Transverse colon (tissue), 4 donors: ENCODE results near the gene CLK1. TPM values are rescaled to one million over a fixed set of nuclear protein-coding genes. Genes with fewer than 3 reads are reported as not detected.

ENCODE experiments used
- DNase-seq: peaks from one replicate; pipeline ENCODE4 v3.0.0-alpha.2; 2019
- H3K27ac ChIP-seq, 4 donors: fragments of 200-600 bp; sonication (generic); 2 replicates each; pipeline ENCODE4 v1.5.1; 2016 to 2018; ENCODE audit warnings: inconsistent platforms in 4 of 4
- H3K27me3 ChIP-seq: fragments of 200-600 bp; sonication (generic); 2 replicates; pipeline ENCODE4 v1.5.1; 2017; ENCODE audit warnings: inconsistent platforms
- H3K36me3 ChIP-seq, 4 donors: fragments of 200-600 bp; sonication (generic); 2 replicates each; pipeline ENCODE4 v1.5.1; 2017 to 2019; ENCODE audit warnings: inconsistent platforms in 4 of 4
- H3K4me1 ChIP-seq, 4 donors: fragments of 200-600 bp; sonication (generic); 2 replicates each; pipeline ENCODE4 v1.5.1; 2017 to 2020; ENCODE audit warnings: inconsistent platforms in 4 of 4
- H3K4me3 ChIP-seq, 4 donors: fragments of 200-600 bp; sonication (generic); 1 replicate in 1 of 4; 2 replicates in 3 of 4; pipeline versions ENCODE4 v1.5.1 to v1.6.1; 2017 to 2019; ENCODE audit warnings: inconsistent platforms in 4 of 4
- H3K9me3 ChIP-seq, 2 donors: fragments of 200-600 bp; sonication (generic); 2 replicates each; pipeline ENCODE4 v1.5.1; 2017 to 2019; ENCODE audit warnings: inconsistent platforms in 2 of 2
- EP300 ChIP-seq: sonication (generic); formaldehyde crosslinking; IDR thresholded peaks from one replicate; pipeline ENCODE4 v1.6.1; 2017; ENCODE audit warnings: antibody characterized with exemption, low read depth
- POLR2A ChIP-seq: fragments of 450-650 bp; IDR thresholded peaks from one replicate; pipeline ENCODE4 v1.6.1; 2016; ENCODE audit warnings: antibody characterized with exemption, mild to moderate bottlenecking, moderate library complexity
- POLR2AphosphoS5 ChIP-seq, 3 donors: sonication (generic); formaldehyde crosslinking; IDR thresholded peaks; one replicate each; pipeline ENCODE4 v1.6.1; 2016; ENCODE audit warnings: antibody characterized with exemption in 3 of 3
- WGBS, 2 donors: methylation state at CpG; one replicate each; pipeline ENCODE4 v1.1.5; 2018; ENCODE audit warnings: low coverage in 1 of 2; 5-methylcytosine and 5-hydroxymethylcytosine counted together
- in situ Hi-C, 4 donors: fragments of 200-750 bp; cut with MboI; loops; one replicate each; pipeline versions ENCODE4 v1.15.0 to v1.15.1; 2017; ENCODE audit warnings: low sequenced_read_pairs in 3 of 4, low pct_ligation_motif_present in 1 of 4, low pct_unique_long_range_greater_than_20kb in 1 of 4
- intact Hi-C: fragments of 100-400 bp; cut with DNase I; formaldehyde crosslinking; loops from one replicate; pipeline ENCODE4 v1.15.1; 2023; ENCODE audit warnings: low total_unique reads
- total RNA-seq, 4 donors: library from RNA; depleted of rRNA; stranded (reverse); fragments of >200 nt; gene quantifications; one replicate each; pipeline ENCODE4 v1.1.0, GENCODE V29; 2016
- TF ChIP-seq, protein P1 (sequence below), 5 experiments: fragments of 200-600 bp in 3 of 5; fragments of 450-650 bp in 2 of 5; sonication (generic) in 3 of 5; IDR thresholded peaks; 1 replicate in 2 of 5; 2 replicates in 3 of 5; pipeline ENCODE4 v1.5.1; 2016 to 2017; ENCODE audit warnings: antibody characterized with exemption in 5 of 5, inconsistent platforms in 3 of 5, mild to moderate bottlenecking in 2 of 5, moderate library complexity in 1 of 5

The CLK1 gene
- total RNA-seq, result 100 to 1,000 TPM; 115 to 231 (median 127) TPM

DNA sequence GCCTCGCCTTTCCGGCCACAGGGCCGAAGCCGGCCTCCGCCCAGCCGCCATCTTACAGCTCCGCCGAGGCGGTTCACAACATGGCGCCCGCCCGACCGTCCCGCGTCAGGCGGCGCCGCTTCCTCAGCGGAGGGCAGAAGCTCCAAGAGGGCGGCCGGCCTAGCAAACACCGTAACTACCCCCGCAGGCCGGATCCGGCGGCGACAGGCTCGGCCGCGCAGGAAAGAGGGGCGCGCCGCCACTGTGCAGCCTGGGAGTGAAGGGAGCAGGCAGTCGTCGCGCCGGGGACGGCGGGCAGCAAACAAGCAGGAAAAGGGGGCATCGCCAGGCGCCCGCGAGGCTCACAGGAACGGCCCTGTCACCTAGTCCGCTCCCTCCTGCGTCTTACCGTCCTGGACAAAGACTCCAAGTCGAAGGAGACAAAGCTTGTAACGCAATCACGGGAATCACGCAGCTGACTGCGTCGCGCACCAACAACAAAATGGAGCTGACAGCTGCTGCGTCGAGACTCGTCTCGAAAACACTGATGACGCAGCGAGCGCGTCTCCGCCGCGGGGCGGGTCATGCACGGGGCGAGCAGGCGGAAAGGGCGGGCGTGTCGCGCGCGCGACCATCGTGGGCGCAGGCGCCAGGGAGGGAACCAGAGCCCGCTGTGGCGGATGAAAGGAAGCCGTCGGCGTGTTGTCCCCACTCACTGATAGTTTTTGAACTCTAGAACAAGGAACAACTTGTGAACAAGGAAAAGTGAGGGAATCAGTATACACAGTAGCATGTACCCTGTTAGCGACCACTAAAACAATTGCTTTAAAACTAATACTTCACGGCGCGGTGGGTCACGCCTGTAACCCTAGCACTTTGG is at the start of gene CLK1:
CLK1 (minus strand) TSS at position 483 of the 859 bp plus-strand sequence. CDS start 2,796 bp downstream, outside the sequence.
- Histone ChIP-seq H3K9me3 (no peaks in the 10 kb centered on the region), H3K4me1 (peaks cover 9 to 41% (median 25%) of the 10 kb centered on the region in 4 donors), H3K36me3 (peaks cover 0 to 13% (median 1%) of the 10 kb centered on the region in 4 donors), H3K4me3 (peak within 1 kb of the TSS; percentile 73 to 92 (median 80)), H3K27me3 (no peaks in the 10 kb centered on the region), H3K27ac (peak within 1 kb of the TSS; percentile 98 to 100 (median 99))
- intact Hi-C loops, result no loop called here
- peak; percentile 98 for DNase-seq
- 1% methylated on average over 83 of the region's 89 CpGs; no CpG with 5 or more reads in 1 of the 2 donors for WGBS, 2 donors
- in situ Hi-C loops, result loop anchor here in 2 of 4 donors (10.0 to 25.0 kb wide), 2 partner anchors 50 to 552 kb away; partner anchors contain the start of genes BZW1 (in 1 of the 2) and SPATS2L (in 1 of the 2)
- TF ChIP-seq EP300 (no peak), POLR2A (peak; percentile 100), POLR2AphosphoS5 (IDR thresholded peaks at IDR 0.05) (peak; percentile 100)
- TF ChIP-seq, protein P1, sequence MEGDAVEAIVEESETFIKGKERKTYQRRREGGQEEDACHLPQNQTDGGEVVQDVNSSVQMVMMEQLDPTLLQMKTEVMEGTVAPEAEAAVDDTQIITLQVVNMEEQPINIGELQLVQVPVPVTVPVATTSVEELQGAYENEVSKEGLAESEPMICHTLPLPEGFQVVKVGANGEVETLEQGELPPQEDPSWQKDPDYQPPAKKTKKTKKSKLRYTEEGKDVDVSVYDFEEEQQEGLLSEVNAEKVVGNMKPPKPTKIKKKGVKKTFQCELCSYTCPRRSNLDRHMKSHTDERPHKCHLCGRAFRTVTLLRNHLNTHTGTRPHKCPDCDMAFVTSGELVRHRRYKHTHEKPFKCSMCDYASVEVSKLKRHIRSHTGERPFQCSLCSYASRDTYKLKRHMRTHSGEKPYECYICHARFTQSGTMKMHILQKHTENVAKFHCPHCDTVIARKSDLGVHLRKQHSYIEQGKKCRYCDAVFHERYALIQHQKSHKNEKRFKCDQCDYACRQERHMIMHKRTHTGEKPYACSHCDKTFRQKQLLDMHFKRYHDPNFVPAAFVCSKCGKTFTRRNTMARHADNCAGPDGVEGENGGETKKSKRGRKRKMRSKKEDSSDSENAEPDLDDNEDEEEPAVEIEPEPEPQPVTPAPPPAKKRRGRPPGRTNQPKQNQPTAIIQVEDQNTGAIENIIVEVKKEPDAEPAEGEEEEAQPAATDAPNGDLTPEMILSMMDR (IDR thresholded peaks at IDR 0.05), result peak in 1 of 5 experiments; percentile 11

DNA sequence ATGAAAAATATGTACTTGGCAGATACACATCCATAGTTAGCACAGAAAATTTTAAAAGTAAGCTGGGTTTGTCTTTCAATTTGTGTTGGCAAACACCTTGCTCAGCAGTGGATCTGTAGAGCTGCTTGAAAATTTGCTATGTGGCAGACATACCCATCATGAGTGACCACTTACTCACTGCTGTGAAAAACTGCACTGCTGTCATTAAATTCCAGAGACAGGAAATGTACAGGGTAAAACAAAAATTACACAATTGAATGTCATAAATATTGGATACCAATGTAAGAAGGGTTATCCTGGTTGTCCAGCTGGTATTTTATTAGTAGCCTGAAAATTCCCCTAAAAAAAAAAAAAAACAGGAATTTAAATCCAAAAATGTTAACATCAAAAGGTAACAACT is 49.2 kb upstream of the CLK1 start:
- Histone ChIP-seq H3K4me3 (no peak overlapping the region), H3K27ac (no peak overlapping the region), H3K9me3 (no peaks in the 10 kb centered on the region), H3K4me1 (no peaks in the 10 kb centered on the region), H3K36me3 (peaks cover 0 to 63% (median 29%) of the 10 kb centered on the region in 4 donors), H3K27me3 (no peaks in the 10 kb centered on the region)
- intact Hi-C loops (no loop called here), in situ Hi-C loops (loop anchor here in 3 of 4 donors (5.0 to 25.0 kb wide), 4 partner anchors 149 to 474 kb away; partner anchors contain the start of genes HYCC2 (in 2 of the 3) and NDUFB3 (in 2 of the 3))
- DNase-seq, result no peak
- TF ChIP-seq, protein P1 (IDR thresholded peaks at IDR 0.05), result no peak
- TF ChIP-seq POLR2AphosphoS5 (IDR thresholded peaks at IDR 0.05) (no peak), EP300 (no peak), POLR2A (no peak)

DNA sequence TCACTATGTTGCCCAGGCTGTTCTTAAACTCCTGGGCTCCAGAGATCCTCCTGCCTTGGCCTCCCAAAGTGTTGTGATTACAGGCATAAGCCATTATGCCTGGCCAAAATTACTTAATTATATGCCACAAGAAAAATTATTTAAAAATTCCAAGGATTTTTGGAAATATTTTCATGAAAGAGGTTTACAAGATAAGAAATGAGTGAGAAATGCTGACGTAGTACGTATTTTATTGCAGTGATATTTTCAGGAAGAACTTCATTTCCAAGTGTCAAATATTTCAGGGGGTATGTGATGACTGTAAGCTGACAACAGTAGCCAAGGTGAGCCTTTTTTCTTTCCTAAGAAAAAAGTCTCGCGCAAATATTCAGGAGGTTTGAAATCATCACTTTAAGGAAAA is 45.5 kb upstream of the CLK1 start:
- no peaks in the 10 kb centered on the region for H3K27me3 ChIP-seq
- in situ Hi-C loops, result loop anchor here (5.0 to 25.0 kb wide), 6 partner anchors 152 to 477 kb away; partner anchors contain the start of genes HYCC2 (in 4 of the 4) and NDUFB3 (in 4 of the 4)
- no peak for DNase-seq
- no peaks in the 10 kb centered on the region for H3K4me1 ChIP-seq
- no peaks in the 10 kb centered on the region for H3K9me3 ChIP-seq
- WGBS, 2 donors, result 89 to 96% methylated on average over 4 of the region's 4 CpGs
- H3K36me3 ChIP-seq, result peaks cover 0 to 48% (median 18%) of the 10 kb centered on the region in 4 donors
- no peak overlapping the region for H3K27ac ChIP-seq
- no peak overlapping the region for H3K4me3 ChIP-seq
- TF ChIP-seq EP300 (no peak), POLR2AphosphoS5 (IDR thresholded peaks at IDR 0.05) (no peak), POLR2A (no peak)
- TF ChIP-seq, protein P1 (IDR thresholded peaks at IDR 0.05), result no peak
- intact Hi-C loops, result loop anchor here (10.0 kb wide), 1 partner anchor 265 kb away; no protein-coding TSS in a partner anchor
